DND-41 (cell line): ENCODE data around the gene THSD1.

Experiments
- CTCF ChIP-seq: IDR thresholded peaks from 2 replicates; pipeline ENCODE4 v1.5.1; 2012; ENCODE audit warnings: borderline replicate concordance, low read length, moderate library complexity, mild to moderate bottlenecking; ENCODE audit not compliant: poor library complexity, severe bottlenecking; ENCODE audit errors: extremely low read depth
- EZH2 ChIP-seq: IDR thresholded peaks from 3 replicates; pipeline ENCODE4 v1.6.1; 2012; ENCODE audit warnings: borderline replicate concordance, low read depth, mild to moderate bottlenecking, moderate library complexity, low read length, inconsistent platforms; ENCODE audit not compliant: severe bottlenecking

GRCh38 chr13:52394586-52394985, 11.4 kb downstream of the THSD1 start:
- TF ChIP-seq CTCF (no peak), EZH2 (no peak)
